H1 (cell line): ENCODE measurements around the gene TMEM204. TPM values are rescaled to one million over a fixed set of nuclear protein-coding genes. Genes with fewer than 3 reads are reported as not detected.

Source experiments
- CTCF ChIA-PET: fragments of 300-600 bp; sonication (Branson Sonifier 250); formaldehyde crosslinking; loops from one replicate; lab custom pipeline; 2021; ENCODE audit not compliant: partially characterized antibody; lab: Charles Lee
- POLR2A ChIA-PET: fragments of 300-600 bp; sonication (Branson Sonifier 250); formaldehyde crosslinking; loops from one replicate; lab custom pipeline; 2021; ENCODE audit warnings: inconsistent platforms; ENCODE audit not compliant: partially characterized antibody; lab: Charles Lee
- DNase-seq, 2 experiments: peaks; one replicate each; pipeline versions ENCODE4 v3.0.0 to v3.0.0-alpha.2; 2010 to 2022; ENCODE audit warnings: low spot score in 2 of 2, low read depth in 1 of 2, mixed read lengths in 1 of 2
- FAIRE-seq: peaks from 2 replicates; lab custom pipeline; 2011; peaks lifted over from hg19 to GRCh38; lab: Jason Lieb, UNC
- H2AFZ ChIP-seq: 2 replicates; pipeline ENCODE4 v1.8.1; 2012; ENCODE audit warnings: low read length, inconsistent platforms
- H2AK5ac ChIP-seq: 2 replicates; pipeline ENCODE4 v1.6.1; 2013; ENCODE audit warnings: low read depth, low read length
- H2BK120ac ChIP-seq: replicated peaks from 2 replicates; pipeline ENCODE3; 2013; ENCODE audit warnings: low read depth, low read length, inconsistent platforms
- H2BK12ac ChIP-seq: 2 replicates; pipeline ENCODE4 v1.6.1; 2013; ENCODE audit warnings: low read depth, low read length
- H2BK15ac ChIP-seq: 2 replicates; pipeline ENCODE4 v1.6.1; 2013; ENCODE audit warnings: low read length
- H2BK20ac ChIP-seq: 2 replicates; pipeline ENCODE4 v1.6.1; 2013; ENCODE audit warnings: low read length
- H2BK5ac ChIP-seq: 2 replicates; pipeline ENCODE4 v1.6.1; 2013; ENCODE audit warnings: low read depth, low read length
- H3K14ac ChIP-seq: 2 replicates; pipeline ENCODE4 v1.6.1; 2013; ENCODE audit warnings: inconsistent platforms; ENCODE audit not compliant: insufficient read length
- H3K18ac ChIP-seq: 2 replicates; pipeline ENCODE4 v1.6.1; 2013; ENCODE audit warnings: low read length; ENCODE audit errors: extremely low read depth
- H3K23ac ChIP-seq: 2 replicates; pipeline ENCODE4 v1.6.1; 2013; ENCODE audit warnings: inconsistent platforms; ENCODE audit not compliant: insufficient read length
- H3K23me2 ChIP-seq: 2 replicates; pipeline ENCODE4 v1.6.1; 2013; ENCODE audit warnings: low read depth, low read length
- H3K27ac ChIP-seq: 2 replicates; pipeline ENCODE4 v1.6.1; 2011; ENCODE audit warnings: low read depth, low read length, inconsistent platforms
- H3K27me3 ChIP-seq, 4 experiments: replicated peaks in 1 of 4; 1 replicate in 1 of 4; 2 replicates in 3 of 4; pipeline versions ENCODE4 v1.6.1 to v1.8.1; 2011 to 2013; ENCODE audit warnings: low read length in 3 of 4, mild to moderate bottlenecking in 3 of 4, inconsistent platforms in 2 of 4, mixed read lengths in 2 of 4, moderate library complexity in 1 of 4; ENCODE audit not compliant: control insufficient read depth in 3 of 4, insufficient read depth in 3 of 4; ENCODE audit errors: extremely low read depth in 1 of 4
- H3K36me3 ChIP-seq, 4 experiments: 2 replicates each; pipeline versions ENCODE4 v1.6.1 to v1.8.1; 2011 to 2013; ENCODE audit warnings: mild to moderate bottlenecking in 4 of 4, low read length in 3 of 4, moderate library complexity in 2 of 4, control low read depth in 1 of 4, inconsistent platforms in 1 of 4; ENCODE audit not compliant: insufficient read depth in 4 of 4, control insufficient read depth in 2 of 4
- H3K4ac ChIP-seq: replicated peaks from 2 replicates; pipeline ENCODE3; 2013; ENCODE audit warnings: low read length, low read depth, mixed read lengths, inconsistent platforms; ENCODE audit not compliant: insufficient read length
- H3K4me1 ChIP-seq, 4 experiments: replicated peaks in 1 of 4; 1 replicate in 1 of 4; 2 replicates in 3 of 4; pipeline versions ENCODE4 v1.6.1 to v1.8.1; 2011 to 2013; ENCODE audit warnings: low read length in 3 of 4, inconsistent platforms in 2 of 4, mixed read lengths in 1 of 4; ENCODE audit not compliant: insufficient read depth in 4 of 4, control insufficient read depth in 3 of 4
- H3K4me2 ChIP-seq, 2 experiments: 2 replicates each; pipeline versions ENCODE4 v1.6.1 to v1.8.1; 2011 to 2013; ENCODE audit warnings: low read depth in 2 of 2, low read length in 2 of 2, control low read depth in 1 of 2, inconsistent platforms in 1 of 2, mild to moderate bottlenecking in 1 of 2; ENCODE audit not compliant: insufficient read depth in 1 of 2
- H3K4me3 ChIP-seq, 4 experiments: fragments of 200-600, 300-600 bp in 1 of 4; sonication (generic), shearing (Covaris generic), sonication (Bioruptor Twin) in 1 of 4; 2 replicates each; pipeline versions ENCODE4 v1.5.1 to v1.8.1; 2011 to 2016; ENCODE audit warnings: low read length in 4 of 4, low read depth in 3 of 4, control low read depth in 2 of 4, inconsistent platforms in 2 of 4, mild to moderate bottlenecking in 2 of 4, mixed read lengths in 1 of 4, moderate library complexity in 1 of 4; ENCODE audit not compliant: insufficient read depth in 2 of 4; ENCODE audit errors: extremely low read depth in 1 of 4
- H3K56ac ChIP-seq: replicated peaks from 2 replicates; pipeline ENCODE3; 2013; ENCODE audit warnings: low read depth, mild to moderate bottlenecking, mixed read lengths, low read length, inconsistent platforms; ENCODE audit not compliant: insufficient read length
- H3K79me1 ChIP-seq: 2 replicates; pipeline ENCODE4 v1.6.1; 2013; ENCODE audit warnings: low read depth, low read length, control low read depth
- H3K79me2 ChIP-seq, 2 experiments: 2 replicates each; pipeline versions ENCODE4 v1.6.1 to v1.8.1; 2012 to 2013; ENCODE audit warnings: low read length in 2 of 2, mild to moderate bottlenecking in 2 of 2, inconsistent platforms in 1 of 2; ENCODE audit not compliant: insufficient read depth in 2 of 2, control insufficient read depth in 1 of 2
- H3K9ac ChIP-seq, 4 experiments: replicated peaks in 1 of 4; 1 replicate in 1 of 4; 2 replicates in 3 of 4; pipeline versions ENCODE4 v1.6.1 to v1.8.1; 2011 to 2013; ENCODE audit warnings: low read depth in 3 of 4, low read length in 3 of 4, control low read depth in 2 of 4, mild to moderate bottlenecking in 2 of 4, moderate library complexity in 2 of 4, inconsistent platforms in 1 of 4; ENCODE audit errors: extremely low read depth in 1 of 4
- H3K9me3 ChIP-seq, 2 experiments: 2 replicates each; pipeline versions ENCODE4 v1.6.1 to v1.8.1; 2012 to 2013; ENCODE audit warnings: mild to moderate bottlenecking in 2 of 2, moderate library complexity in 2 of 2, control low read depth in 1 of 2, inconsistent platforms in 1 of 2, low read depth in 1 of 2, low read length in 1 of 2, mixed read lengths in 1 of 2; ENCODE audit not compliant: insufficient read depth in 2 of 2
- H4K20me1 ChIP-seq, 2 experiments: replicated peaks in 1 of 2; 2 replicates each; pipeline versions ENCODE3 to v1.8.1; 2011 to 2013; ENCODE audit warnings: inconsistent platforms in 2 of 2, low read length in 2 of 2, mild to moderate bottlenecking in 1 of 2; ENCODE audit not compliant: insufficient read depth in 2 of 2, control insufficient read depth in 1 of 2
- H4K5ac ChIP-seq: 2 replicates; pipeline ENCODE4 v1.6.1; 2013; ENCODE audit warnings: low read length, low read depth, mixed read lengths, inconsistent platforms; ENCODE audit not compliant: insufficient read length
- H4K8ac ChIP-seq: 2 replicates; pipeline ENCODE4 v1.8.0; 2013; ENCODE audit warnings: mild to moderate bottlenecking, moderate library complexity, low read length, inconsistent platforms; ENCODE audit not compliant: insufficient read depth; ENCODE audit errors: extremely low read depth
- H4K91ac ChIP-seq: replicated peaks from 2 replicates; pipeline ENCODE3; 2013; ENCODE audit warnings: low read length, mixed read lengths, inconsistent platforms; ENCODE audit not compliant: insufficient read length
- BACH1 ChIP-seq: IDR thresholded peaks from 2 replicates; pipeline ENCODE4 v1.6.1; 2012; ENCODE audit warnings: low read length, improper control_type of control experiment
- CTCF ChIP-seq, 3 experiments: IDR thresholded peaks; 1 replicate in 2 of 3; 2 replicates in 1 of 3; pipeline versions ENCODE4 v1.5.1 to v1.6.1; 2011; ENCODE audit warnings: low read length in 3 of 3, mild to moderate bottlenecking in 3 of 3, inconsistent platforms in 2 of 3, low read depth in 1 of 3, moderate library complexity in 1 of 3; ENCODE audit not compliant: insufficient read depth in 1 of 3; ENCODE audit errors: control extremely low read depth in 1 of 3
- E2F6 ChIP-seq: IDR thresholded peaks from 2 replicates; pipeline ENCODE4 v1.6.1; 2012; ENCODE audit warnings: inconsistent platforms
- NANOG ChIP-seq: IDR thresholded peaks from 2 replicates; pipeline ENCODE4 v1.6.1; 2011; ENCODE audit warnings: low read length, low read depth, mild to moderate bottlenecking, inconsistent platforms; ENCODE audit not compliant: insufficient read depth, poor library complexity, severe bottlenecking
- POLR2AphosphoS5 ChIP-seq: IDR thresholded peaks from 2 replicates; pipeline ENCODE4 v1.6.1; 2011; ENCODE audit warnings: low read depth, low read length
- SAP30 ChIP-seq: fragments of 300-600 bp; sonication (generic); IDR thresholded peaks from 2 replicates; pipeline ENCODE4 v1.7.1; 2012; ENCODE audit warnings: low read length, moderate library complexity, mild to moderate bottlenecking, inconsistent platforms; ENCODE audit not compliant: insufficient read depth, insufficient replicate concordance
- YY1 ChIP-seq: IDR thresholded peaks from 2 replicates; pipeline ENCODE4 v1.6.1; 2011; ENCODE audit warnings: low read depth, mild to moderate bottlenecking, low read length
- ZNF274 ChIP-seq: IDR thresholded peaks from 2 replicates; pipeline ENCODE4 v1.7.0; 2012; ENCODE audit warnings: low read length, borderline replicate concordance; ENCODE audit errors: extremely low read depth
- WGBS, 2 experiments: shearing (Covaris generic) in 1 of 2; methylation state at CpG; one replicate each; pipeline versions ENCODE4 v1.1.6 to v1.1.7; 2013 to 2015; ENCODE audit warnings: low lambda C conversion rate in 2 of 2, mixed read lengths in 2 of 2, inconsistent platforms in 1 of 2, low coverage in 1 of 2, missing lambda C conversion rate in 1 of 2; ENCODE audit not compliant: insufficient replicate concordance in 2 of 2, insufficient coverage in 1 of 2, insufficient read length in 1 of 2; ENCODE audit errors: extremely low coverage in 1 of 2, missing lambda C conversion rate in 1 of 2; 5-methylcytosine and 5-hydroxymethylcytosine counted together
- polyA plus RNA-seq, 7 experiments: library from polyadenylated mRNA; depleted of rRNA in 3 of 7; stranded (reverse) in 5 of 7; unstranded in 2 of 7; fragments of >200 nt in 5 of 7; fragments of 200-250 nt in 2 of 7; gene quantifications; 1 replicate in 5 of 7; 2 replicates in 1 of 7; 4 replicates in 1 of 7; pipeline versions ENCODE4 v1.2.1 to v1.2.3, GENCODE V29; 2011 to 2013; ENCODE audit warnings: missing spikeins in 2 of 7, mixed read lengths in 2 of 7
- total RNA-seq: library from RNA; stranded (reverse); fragmentation: NEBNext Ultra II Directional; extraction: Animal tissue kit (Norgen Biotek cat#: 25700); gene quantifications from 2 replicates; pipeline ENCODE4 v1.2.1, GENCODE V29; 2021

Gene TMEM204
- total and polyA plus RNA-seq, 2 of the 8 experiments (the other 6 are each of a cell fraction or from before 2014, with no cell fraction given): not detected

- no peaks in the 10 kb centered on the region for H3K23me2 ChIP-seq
- H2BK5ac ChIP-seq: no peak overlapping the region
- H2AFZ ChIP-seq: no peak overlapping the region
- FAIRE-seq: no peak
- H3K56ac ChIP-seq: no peak overlapping the region
- H3K4me1 ChIP-seq: no peaks in the 10 kb centered on the region
- no peak overlapping the region for H4K5ac ChIP-seq
- peaks cover 0 to 5% of the 10 kb centered on the region in 2 experiments for H4K20me1 ChIP-seq
- no peak overlapping the region for H3K4me3 ChIP-seq
- H3K23ac ChIP-seq: no peak overlapping the region
- no peak overlapping the region for H2BK20ac ChIP-seq
- no peak overlapping the region for H4K91ac ChIP-seq
- H3K27me3 ChIP-seq: no peaks in the 10 kb centered on the region
- no peak overlapping the region for H2BK15ac ChIP-seq
- DNase-seq: no peak
- H3K9me3 ChIP-seq: no peaks in the 10 kb centered on the region
- H2BK12ac ChIP-seq: no peak overlapping the region
- H3K9ac ChIP-seq: no peak overlapping the region
- ChIA-PET POLR2A (interaction anchor here (1.4 kb wide), 1 partner anchor 32 kb away, joined by 3 read pairs; no protein-coding TSS in a partner anchor), CTCF (interaction anchor here (0.6 to 0.8 kb wide), 2 partner anchors 87 to 183 kb away, joined by 3 read pairs; no protein-coding TSS in a partner anchor)
- no peak overlapping the region for H3K27ac ChIP-seq
- H3K18ac ChIP-seq: no peak overlapping the region
- no peaks in the 10 kb centered on the region for H3K79me2 ChIP-seq
- H3K36me3 ChIP-seq: no peaks in the 10 kb centered on the region
- no peaks in the 10 kb centered on the region for H3K79me1 ChIP-seq
- H4K8ac ChIP-seq: no peak overlapping the region
- H3K14ac ChIP-seq: no peak overlapping the region
- WGBS, 2 experiments: 84 to 100% methylated on average over 2 to 28 of the region's 30 CpGs
- H3K4me2 ChIP-seq: no peak overlapping the region
- H2BK120ac ChIP-seq: no peak overlapping the region
- no peak overlapping the region for H2AK5ac ChIP-seq
- H3K4ac ChIP-seq: no peak overlapping the region
- TF ChIP-seq SAP30 (no peak), NANOG (no peak), YY1 (no peak), CTCF (IDR thresholded peaks at IDR 0.05; ENCODE audit: control extremely low read depth in 1 of 3, insufficient read depth in 1 of 3, low read depth in 1 of 3, low read length in 3 of 3) (peak in 2 of 3 experiments; percentile 15 to 28; a peak in 2 of 4 replicates), ZNF274 (no peak), E2F6 (no peak), POLR2AphosphoS5 (no peak), BACH1 (no peak)
These were observed 9.8 kb downstream of the TMEM204 start for GRCh38 chr16:1543085-1543896.
